Astrocyte of the cerebellum (primary cell): ENCODE measurements around the gene PRKAR1A.
"Not testable (repeated sequence)": the region's sequence is repeated elsewhere in the genome, so short reads cannot be mapped to it uniquely, and the experiment has no call there.

Experiments used
- DNase-seq: peaks from one replicate; pipeline ENCODE4 v3.0.0-alpha.2; 2011; ENCODE audit warnings: low read depth
- H3K4me3 ChIP-seq: 2 replicates; pipeline ENCODE4 v1.5.1; 2011; ENCODE audit warnings: mild to moderate bottlenecking, low read depth, low read length, moderate library complexity
- CTCF ChIP-seq: IDR thresholded peaks from 2 replicates; pipeline ENCODE4 v1.5.1; 2012; ENCODE audit warnings: low read length, low read depth, moderate library complexity, mild to moderate bottlenecking; ENCODE audit errors: missing control alignments
- in situ Hi-C: cut with HindIII; loops from 2 replicates; pipeline ENCODE4 v1.10.0; 2017; ENCODE audit warnings: low sequenced_read_pairs

PRKAR1A gene

GRCh38 chr17:68518063-68518815, 6.0 kb downstream of the PRKAR1A start:
- TF ChIP-seq CTCF = no peak

GRCh38 chr17:68519051-68519450, 6.8 kb downstream of the PRKAR1A start:
- DNase-seq, H3K4me3 ChIP-seq, in situ Hi-C loops: not testable (repeated sequence)

More at GRCh38 chr17:68518063-68518815, 6.0 kb downstream of the PRKAR1A start:
- no peak overlapping the region for H3K4me3 ChIP-seq
- no peak for DNase-seq
- in situ Hi-C loops = no loop called here

- no peak overlapping the region for H3K4me3 ChIP-seq
- DNase-seq = peak; percentile 15
- no peak for TF ChIP-seq CTCF
- in situ Hi-C loops = no loop called here
These were observed 7.7 kb downstream of the PRKAR1A start for GRCh38 chr17:68519911-68520310.

- H3K4me3 ChIP-seq = no peak overlapping the region
- TF ChIP-seq CTCF = no peak
- in situ Hi-C loops = no loop called here
- no peak for DNase-seq
These were observed 10.0 kb downstream of the PRKAR1A start for GRCh38 chr17:68522266-68522665.

GRCh38 chr17:68526548-68526947, 14.3 kb downstream of the PRKAR1A start:
- DNase-seq = no peak
- in situ Hi-C loops = no loop called here
- no peak for TF ChIP-seq CTCF
- H3K4me3 ChIP-seq = no peak overlapping the region

- no peak for DNase-seq
- in situ Hi-C loops = no loop called here
- H3K4me3 ChIP-seq = no peak overlapping the region
- no peak for TF ChIP-seq CTCF
These were observed 15.1 kb downstream of the PRKAR1A start for GRCh38 chr17:68527314-68527713.

- in situ Hi-C loops = no loop called here
- no peak for TF ChIP-seq CTCF
- DNase-seq = no peak
- no peak overlapping the region for H3K4me3 ChIP-seq
These were observed 19.0 kb downstream of the PRKAR1A start for GRCh38 chr17:68531252-68531651.
